ENCODE measurements around the gene C16orf95. TPM values are rescaled to one million over a fixed set of nuclear protein-coding genes. Genes with fewer than 3 reads are reported as not detected.
"Not testable (repeated sequence)": the region's sequence is repeated elsewhere in the genome, so short reads cannot be mapped to it uniquely, and the experiment has no call there.

The C16orf95 gene
- total and polyA plus RNA-seq, 3 donors from 2014 or later, result 53.1 to 203 (median 71.9) TPM

DNA sequence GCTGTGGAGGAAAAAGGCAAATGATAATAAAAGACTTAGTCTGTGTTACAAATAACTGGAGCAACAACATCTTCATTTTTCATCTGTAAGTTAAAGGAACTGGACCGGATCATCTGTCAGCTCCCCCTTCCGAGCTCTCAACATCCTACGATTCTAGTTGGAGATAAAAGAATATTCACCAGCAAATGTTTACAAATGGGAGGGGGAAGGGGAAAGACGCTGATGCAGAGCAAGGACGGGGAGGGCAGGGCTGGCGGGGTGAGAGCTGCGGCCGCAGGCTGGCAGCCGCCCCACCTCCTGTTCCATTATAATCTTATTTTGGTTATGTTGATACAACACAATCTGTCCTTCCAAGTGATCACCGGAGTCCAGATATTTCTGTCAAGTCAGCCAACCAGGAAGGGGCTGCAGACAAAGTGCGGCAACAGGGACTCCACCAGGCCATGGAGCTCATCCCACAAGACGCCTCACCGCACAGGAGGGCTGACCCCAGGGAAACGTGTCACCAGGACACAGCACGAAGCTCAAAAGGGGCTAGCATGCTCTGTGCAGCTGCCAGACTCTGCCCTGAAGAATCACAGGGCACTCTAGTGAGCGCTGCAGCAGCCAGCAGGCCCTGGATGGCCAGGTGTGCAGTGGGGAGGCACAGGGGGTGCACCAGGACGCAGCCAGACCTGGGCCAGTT, 46.7 kb upstream of the C16orf95 start:
- no peaks in the 10 kb centered on the region for H3K27me3 ChIP-seq
- WGBS, 2 donors, result 44 to 49% methylated on average over 17 of the region's 17 CpGs
- no peak overlapping the region for H3K4me3 ChIP-seq
- peaks cover 14% of the 10 kb centered on the region for H3K4me1 ChIP-seq
- no peaks in the 10 kb centered on the region for H3K9me3 ChIP-seq
- DNase-seq, result peak; percentile 24
- intact Hi-C loops (cut with DNase I; ENCODE audit: low total_unique reads), result no loop called here
- H3K27ac ChIP-seq, result peak overlapping the region in 1 of 2 donors; percentile 50
- no peaks in the 10 kb centered on the region for H3K36me3 ChIP-seq (ENCODE audit: low read depth, missing control alignments)
- no peak for TF ChIP-seq POLR2A (IDR thresholded peaks at IDR 0.05)
- TF ChIP-seq, protein P1, sequence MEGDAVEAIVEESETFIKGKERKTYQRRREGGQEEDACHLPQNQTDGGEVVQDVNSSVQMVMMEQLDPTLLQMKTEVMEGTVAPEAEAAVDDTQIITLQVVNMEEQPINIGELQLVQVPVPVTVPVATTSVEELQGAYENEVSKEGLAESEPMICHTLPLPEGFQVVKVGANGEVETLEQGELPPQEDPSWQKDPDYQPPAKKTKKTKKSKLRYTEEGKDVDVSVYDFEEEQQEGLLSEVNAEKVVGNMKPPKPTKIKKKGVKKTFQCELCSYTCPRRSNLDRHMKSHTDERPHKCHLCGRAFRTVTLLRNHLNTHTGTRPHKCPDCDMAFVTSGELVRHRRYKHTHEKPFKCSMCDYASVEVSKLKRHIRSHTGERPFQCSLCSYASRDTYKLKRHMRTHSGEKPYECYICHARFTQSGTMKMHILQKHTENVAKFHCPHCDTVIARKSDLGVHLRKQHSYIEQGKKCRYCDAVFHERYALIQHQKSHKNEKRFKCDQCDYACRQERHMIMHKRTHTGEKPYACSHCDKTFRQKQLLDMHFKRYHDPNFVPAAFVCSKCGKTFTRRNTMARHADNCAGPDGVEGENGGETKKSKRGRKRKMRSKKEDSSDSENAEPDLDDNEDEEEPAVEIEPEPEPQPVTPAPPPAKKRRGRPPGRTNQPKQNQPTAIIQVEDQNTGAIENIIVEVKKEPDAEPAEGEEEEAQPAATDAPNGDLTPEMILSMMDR (IDR thresholded peaks at IDR 0.05), result no peak

DNA sequence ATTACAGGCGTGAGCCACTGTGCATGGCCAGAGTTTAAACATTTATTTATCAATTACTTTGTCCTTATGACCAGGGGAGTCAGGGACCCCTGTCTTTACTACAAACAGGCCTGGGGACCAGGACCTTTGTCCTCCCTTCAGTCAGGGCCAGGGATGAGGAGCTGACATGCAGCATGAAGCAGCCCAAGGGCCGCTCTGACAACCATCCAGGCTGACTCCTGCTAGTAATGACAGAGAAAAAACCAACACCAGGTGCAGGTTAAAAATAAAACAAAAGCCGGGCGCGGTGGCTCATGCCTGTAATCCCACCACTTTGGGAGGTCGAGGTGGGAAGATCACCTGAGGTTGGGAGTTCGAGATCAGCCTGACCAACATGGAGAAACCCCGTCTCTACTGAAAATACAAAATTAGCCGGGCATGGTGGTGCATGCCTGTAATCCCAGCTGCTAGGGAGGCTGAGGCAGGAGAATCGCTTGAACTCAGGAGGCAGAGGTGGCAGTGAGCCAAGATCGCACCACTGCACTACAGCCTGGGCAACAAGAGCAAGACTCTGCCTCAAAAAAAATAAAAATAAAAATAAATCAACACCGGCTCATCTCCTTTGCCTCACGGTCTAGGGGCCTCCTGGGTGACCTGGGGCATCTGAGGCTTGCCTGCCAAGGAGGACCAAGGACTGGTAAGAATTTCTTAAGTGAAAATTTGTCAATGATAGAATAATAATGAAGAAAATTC, 45.8 kb upstream of the C16orf95 start:
- H3K27me3 ChIP-seq; H3K36me3 ChIP-seq (ENCODE audit: low read depth, missing control alignments); H3K9me3 ChIP-seq; H3K4me3 ChIP-seq; intact Hi-C loops (cut with DNase I; ENCODE audit: low total_unique reads); DNase-seq; H3K27ac ChIP-seq: not testable (repeated sequence)
- 90 to 91% methylated on average over 13 of the region's 13 CpGs for WGBS, 2 donors
- H3K4me1 ChIP-seq, result peaks cover 11% of the 10 kb centered on the region

DNA sequence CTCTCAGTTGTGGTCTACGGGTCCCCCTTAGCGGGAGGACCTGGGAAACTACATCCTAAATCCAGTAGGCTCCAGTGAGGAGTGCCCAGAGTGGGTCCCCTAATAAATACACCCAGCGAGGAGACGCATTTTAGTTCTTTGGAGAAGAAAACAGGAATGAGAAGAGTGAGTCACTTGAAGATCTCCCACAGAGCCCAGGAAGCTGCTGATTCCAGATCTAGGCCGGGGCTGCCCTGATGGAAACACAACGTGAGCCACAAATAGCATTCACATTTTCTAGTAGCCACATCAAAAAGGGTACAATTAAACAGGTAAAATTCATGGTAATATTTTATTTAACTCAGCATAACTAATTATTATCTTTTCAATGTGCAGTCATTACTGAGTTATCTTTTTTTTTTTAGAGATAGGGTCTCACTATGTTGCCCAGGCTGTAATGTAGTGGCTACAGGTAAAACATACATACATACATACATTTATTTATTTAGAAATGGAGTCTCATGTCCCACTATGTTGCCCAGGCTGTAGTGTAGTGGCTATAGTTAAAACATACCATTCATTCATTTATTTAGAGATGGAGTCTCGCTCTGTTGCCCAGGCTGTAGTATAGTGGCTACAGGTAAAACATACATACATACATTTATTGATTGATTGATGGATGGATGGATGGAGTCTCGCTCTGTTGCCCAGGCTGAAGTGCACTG, 44.9 kb upstream of the C16orf95 start:
- 94 to 97% methylated on average over 6 to 8 of the region's 8 CpGs for WGBS, 2 donors
- Histone ChIP-seq H3K27ac (no peak overlapping the region), H3K4me1 (peaks cover 11% of the 10 kb centered on the region), H3K36me3 (ENCODE audit: low read depth, missing control alignments) (no peaks in the 10 kb centered on the region), H3K9me3 (no peaks in the 10 kb centered on the region), H3K27me3 (no peaks in the 10 kb centered on the region), H3K4me3 (no peak overlapping the region)
- DNase-seq, result no peak
- no peak for TF ChIP-seq POLR2A (IDR thresholded peaks at IDR 0.05)
- TF ChIP-seq, protein P1 (IDR thresholded peaks at IDR 0.05), result no peak
- intact Hi-C loops (cut with DNase I; ENCODE audit: low total_unique reads), result no loop called here

DNA sequence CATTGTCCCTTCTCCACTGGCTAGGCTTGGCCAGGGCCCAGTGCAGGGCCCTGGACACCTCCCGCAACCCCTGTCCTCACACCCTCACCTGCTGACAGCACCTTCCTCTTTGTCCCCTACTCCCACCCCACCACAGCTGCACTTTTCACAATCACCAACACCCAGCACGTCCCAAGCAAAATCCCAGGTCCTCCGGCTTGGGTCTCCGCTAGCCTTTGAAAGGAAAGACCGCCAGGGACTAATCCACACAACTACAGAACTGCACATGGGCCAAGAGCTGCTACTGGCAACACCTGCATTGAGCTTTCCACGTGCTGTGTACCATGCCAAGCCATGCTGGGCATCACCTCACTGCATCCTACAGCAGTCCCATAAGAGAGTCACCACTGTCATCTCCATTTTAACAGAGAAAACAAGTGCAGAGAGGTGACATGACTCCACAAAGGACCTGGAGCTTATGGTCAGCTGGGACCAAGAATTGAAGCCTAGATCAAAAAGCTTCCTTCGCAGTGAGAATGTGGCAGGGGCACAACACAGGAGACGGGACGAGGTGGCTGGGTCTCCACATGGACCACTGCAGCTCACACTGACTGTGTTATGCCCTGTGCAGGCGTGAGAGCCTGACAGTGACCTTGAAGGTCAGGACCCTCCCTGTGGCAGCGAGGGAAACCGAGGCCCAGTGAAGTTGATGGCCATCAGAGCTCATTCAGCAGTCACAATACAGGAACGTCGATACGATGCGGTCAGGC, 43.8 kb upstream of the C16orf95 start:
- no peaks in the 10 kb centered on the region for H3K36me3 ChIP-seq (ENCODE audit: low read depth, missing control alignments)
- intact Hi-C loops (cut with DNase I; ENCODE audit: low total_unique reads), result no loop called here
- H3K27ac ChIP-seq, result no peak overlapping the region
- WGBS, 2 donors, result 96 to 97% methylated on average over 16 of the region's 16 CpGs
- peaks cover 11% of the 10 kb centered on the region for H3K4me1 ChIP-seq
- H3K9me3 ChIP-seq, result no peaks in the 10 kb centered on the region
- no peak for DNase-seq
- TF ChIP-seq, protein P1 (IDR thresholded peaks at IDR 0.05), result no peak
- TF ChIP-seq POLR2A (IDR thresholded peaks at IDR 0.05), result no peak
- H3K4me3 ChIP-seq, result no peak overlapping the region
- H3K27me3 ChIP-seq, result no peaks in the 10 kb centered on the region

DNA sequence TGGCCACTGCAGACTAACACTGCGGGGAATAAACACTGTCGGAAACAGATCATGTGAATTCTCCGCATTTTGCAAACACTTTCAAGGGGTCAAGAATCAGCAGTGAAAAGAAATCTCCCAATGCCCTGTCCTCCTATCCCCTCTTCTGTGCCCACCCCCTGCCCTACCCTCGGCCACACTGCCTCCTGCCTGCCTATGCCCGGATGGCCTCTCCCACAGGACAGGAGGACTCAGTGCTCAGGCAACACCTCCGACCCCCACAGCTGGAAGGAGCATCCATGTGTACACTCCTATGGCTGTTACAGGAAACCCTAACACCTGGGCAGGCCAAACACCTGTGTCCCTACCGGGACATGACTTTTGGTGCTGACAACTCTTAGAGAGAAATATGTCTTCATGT, 41.9 kb upstream of the C16orf95 start:
- TF ChIP-seq, protein P1 (IDR thresholded peaks at IDR 0.05), result no peak
- no peak for TF ChIP-seq POLR2A (IDR thresholded peaks at IDR 0.05)
- Histone ChIP-seq H3K9me3 (no peaks in the 10 kb centered on the region), H3K4me1 (peaks cover 6% of the 10 kb centered on the region), H3K36me3 (ENCODE audit: low read depth, missing control alignments) (no peaks in the 10 kb centered on the region), H3K4me3 (no peak overlapping the region), H3K27ac (no peak overlapping the region), H3K27me3 (no peaks in the 10 kb centered on the region)
- intact Hi-C loops (cut with DNase I; ENCODE audit: low total_unique reads), result no loop called here
- DNase-seq, result no peak
- WGBS, 2 donors, result 95 to 97% methylated on average over 7 of the region's 7 CpGs
